Type B pancreatic cell (in vitro differentiated cells): ENCODE data around the gene FILIP1L. TPM values are rescaled to one million over a fixed set of nuclear protein-coding genes. Genes with fewer than 3 reads are reported as not detected.

ENCODE experiments used
- DNase-seq: peaks from one replicate; pipeline ENCODE4 v3.0.0; 2021; ENCODE audit warnings: mixed read lengths; ENCODE audit not compliant: unreplicated experiment; ENCODE audit errors: extremely low spot score
- H3K27ac Mint-ChIP-seq: 2 replicates; pipeline ENCODE4 v1.8.0; 2021; ENCODE audit warnings: mild to moderate bottlenecking, mixed read lengths
- H3K27me3 Mint-ChIP-seq: 2 replicates; pipeline ENCODE4 v1.8.0; 2021; ENCODE audit warnings: mixed read lengths
- H3K36me3 Mint-ChIP-seq: 2 replicates; pipeline ENCODE4 v1.8.0; 2021; ENCODE audit warnings: mixed read lengths
- H3K4me1 Mint-ChIP-seq: one replicate; pipeline ENCODE4 v1.8.0; 2021; ENCODE audit warnings: mixed read lengths; ENCODE audit not compliant: unreplicated experiment
- H3K4me3 Mint-ChIP-seq: 2 replicates; pipeline ENCODE4 v1.8.0; 2021; ENCODE audit warnings: mild to moderate bottlenecking, mixed read lengths
- H3K9me3 Mint-ChIP-seq: 2 replicates; pipeline ENCODE4 v1.8.0; 2021; ENCODE audit warnings: mixed read lengths
- CTCF ChIP-seq: fragments of 200-600 bp; sonication (generic); conservative IDR thresholded peaks from 2 replicates; pipeline ENCODE4 v1.5.0; 2021; ENCODE audit warnings: antibody characterized with exemption, mild to moderate bottlenecking
- total RNA-seq: library from RNA; stranded (reverse); gene quantifications from 2 replicates; pipeline ENCODE4 v1.2.1, GENCODE V29; 2021; ENCODE audit warnings: low replicate concordance

The FILIP1L gene
- total RNA-seq, 1 donor from 2014 or later = 30.6 TPM

GRCh38 chr3:99817437-99818240 lies 296.7 kb downstream of the FILIP1L start, which contains the start of gene CMSS1:
Gene CMSS1 (plus strand): TSS chr3:99817862.
- DNase-seq = peak; percentile 96
- TF ChIP-seq CTCF = peak; percentile 58
- H3K4me3 Mint-ChIP-seq = peak within 1 kb of the TSS; percentile 99
- H3K9me3 Mint-ChIP-seq = no peaks in the 10 kb centered on the region
- peak within 1 kb of the TSS; percentile 100 for H3K27ac Mint-ChIP-seq
- H3K4me1 Mint-ChIP-seq = peaks cover 27% of the 10 kb centered on the region
- peaks cover under 1% of the 10 kb centered on the region for H3K27me3 Mint-ChIP-seq
- H3K36me3 Mint-ChIP-seq = peaks cover 5% of the 10 kb centered on the region

GRCh38 chr3:99817047-99817436 lies 297.3 kb downstream of the FILIP1L start:
- peak overlapping the region; percentile 100 for H3K27ac Mint-ChIP-seq
- H3K4me1 Mint-ChIP-seq = peaks cover 27% of the 10 kb centered on the region
- no peak for DNase-seq
- H3K36me3 Mint-ChIP-seq = peaks cover 5% of the 10 kb centered on the region
- no peak for TF ChIP-seq CTCF
- peak overlapping the region; percentile 99 for H3K4me3 Mint-ChIP-seq
- peaks cover 5% of the 10 kb centered on the region for H3K27me3 Mint-ChIP-seq
- no peaks in the 10 kb centered on the region for H3K9me3 Mint-ChIP-seq

- no peaks in the 10 kb centered on the region for H3K4me1 Mint-ChIP-seq
- H3K27ac Mint-ChIP-seq = no peak overlapping the region
- TF ChIP-seq CTCF = no peak
- H3K36me3 Mint-ChIP-seq = no peaks in the 10 kb centered on the region
- H3K4me3 Mint-ChIP-seq = no peak overlapping the region
- peaks cover 5% of the 10 kb centered on the region for H3K9me3 Mint-ChIP-seq
- DNase-seq = no peak
- H3K27me3 Mint-ChIP-seq = peaks cover 5% of the 10 kb centered on the region
Measured at GRCh38 chr3:99810403-99810802, 303.9 kb downstream of the FILIP1L start.

GRCh38 chr3:99809565-99809964 lies 304.7 kb downstream of the FILIP1L start:
- DNase-seq = no peak
- peaks cover 6% of the 10 kb centered on the region for H3K9me3 Mint-ChIP-seq
- no peaks in the 10 kb centered on the region for H3K36me3 Mint-ChIP-seq
- no peak overlapping the region for H3K4me3 Mint-ChIP-seq
- TF ChIP-seq CTCF = no peak
- H3K4me1 Mint-ChIP-seq = no peaks in the 10 kb centered on the region
- H3K27ac Mint-ChIP-seq = no peak overlapping the region
- peaks cover 5% of the 10 kb centered on the region for H3K27me3 Mint-ChIP-seq

- H3K9me3 Mint-ChIP-seq = peaks cover 6% of the 10 kb centered on the region
- H3K4me1 Mint-ChIP-seq = no peaks in the 10 kb centered on the region
- H3K27ac Mint-ChIP-seq = no peak overlapping the region
- DNase-seq = no peak
- H3K36me3 Mint-ChIP-seq = no peaks in the 10 kb centered on the region
- no peak overlapping the region for H3K4me3 Mint-ChIP-seq
- H3K27me3 Mint-ChIP-seq = peaks cover 5% of the 10 kb centered on the region
- TF ChIP-seq CTCF = peak; percentile 82
Measured at GRCh38 chr3:99808163-99808794, 306.0 kb downstream of the FILIP1L start.
